OCI-LY7 (cell line): ENCODE data around the gene RAB31.

ENCODE experiments used
- CTCF ChIP-seq: fragments of 200-600 bp; sonication (generic); conservative IDR thresholded peaks from 2 replicates; pipeline ENCODE4 v1.5.1; 2014; ENCODE audit warnings: mild to moderate bottlenecking, antibody characterized with exemption, low read length, moderate library complexity, mixed read lengths
- EZH2phosphoT487 ChIP-seq: fragments of 200-600 bp; sonication (generic); IDR thresholded peaks from 2 replicates; pipeline ENCODE4 v1.6.1; 2018; ENCODE audit warnings: low read depth, borderline replicate concordance, mild to moderate bottlenecking, mixed run types, antibody characterized with exemption, low read length, moderate library complexity, mixed read lengths

- TF ChIP-seq CTCF: no peak
- TF ChIP-seq EZH2phosphoT487: no peak
Observed at GRCh38 chr18:9869715-9870430, 161.8 kb downstream of the RAB31 start.
